ENCODE results near the gene ZNF577. TPM values are rescaled to one million over a fixed set of nuclear protein-coding genes. Genes with fewer than 3 reads are reported as not detected.

The ZNF577 gene
- total RNA-seq, 1 experiment from 2014 or later = 6.3 TPM

GRCh38 chr19:51905206-51905605 lies 17.5 kb upstream of the ZNF577 start:
- no peak for DNase-seq (ENCODE audit: unreplicated experiment)
- CTCF ChIA-PET = interaction anchor here (0.7 kb wide), 1 partner anchor 22 kb away, joined by 3 read pairs; the partner anchor contains the start of gene ZNF613
- peaks cover 16% of the 10 kb centered on the region for H3K9me3 Mint-ChIP-seq (ENCODE audit: unreplicated experiment)
- H3K27ac Mint-ChIP-seq (ENCODE audit: low read depth, unreplicated experiment) = peak overlapping the region; percentile 94
- peak overlapping the region; percentile 94 for H3K4me3 Mint-ChIP-seq (ENCODE audit: unreplicated experiment)
- peaks cover 15% of the 10 kb centered on the region for H3K36me3 Mint-ChIP-seq (ENCODE audit: insufficient read depth, unreplicated experiment)
- no TSS peak for BruUV-seq (replicated peaks)
- POLR2A ChIA-PET = no interaction called here
- TF ChIP-seq CTCF (IDR thresholded peaks at IDR 0.05; ENCODE audit: unreplicated experiment) = no peak
- intact Hi-C loops (cut with micrococcal nuclease) = no loop called here
- no peaks in the 10 kb centered on the region for H3K27me3 Mint-ChIP-seq (ENCODE audit: insufficient read depth, unreplicated experiment)
- H3K4me1 Mint-ChIP-seq (ENCODE audit: insufficient read depth, unreplicated experiment) = no peaks in the 10 kb centered on the region

- Mint-ChIP-seq H3K4me1 (ENCODE audit: insufficient read depth, unreplicated experiment) (no peaks in the 10 kb centered on the region), H3K9me3 (ENCODE audit: unreplicated experiment) (peaks cover 16% of the 10 kb centered on the region), H3K27ac (ENCODE audit: low read depth, unreplicated experiment) (peak within 1 kb of the TSS; percentile 94), H3K4me3 (ENCODE audit: unreplicated experiment) (peak within 1 kb of the TSS; percentile 94), H3K36me3 (ENCODE audit: insufficient read depth, unreplicated experiment) (peaks cover 21% of the 10 kb centered on the region), H3K27me3 (ENCODE audit: insufficient read depth, unreplicated experiment) (no peaks in the 10 kb centered on the region)
- peak; percentile 92 for DNase-seq (ENCODE audit: unreplicated experiment)
- no TSS peak for BruUV-seq (replicated peaks)
- no peak for TF ChIP-seq CTCF (IDR thresholded peaks at IDR 0.05; ENCODE audit: unreplicated experiment)
- intact Hi-C loops (cut with micrococcal nuclease) = no loop called here
- ChIA-PET CTCF (interaction anchor here (0.7 kb wide), 1 partner anchor 22 kb away, joined by 3 read pairs; the partner anchor contains the start of gene ZNF613), POLR2A (no interaction called here)
These were observed 16.8 kb upstream of the ZNF577 start, which contains the start of gene ZNF649 for GRCh38 chr19:51904331-51905165. Gene ZNF649, minus strand, starts transcription at chr19:51905017. Its CDS starts 4,910 bp downstream, at chr19:51900107.

- peaks cover 16% of the 10 kb centered on the region for H3K9me3 Mint-ChIP-seq (ENCODE audit: unreplicated experiment)
- no peak overlapping the region for H3K27ac Mint-ChIP-seq (ENCODE audit: low read depth, unreplicated experiment)
- no peaks in the 10 kb centered on the region for H3K27me3 Mint-ChIP-seq (ENCODE audit: insufficient read depth, unreplicated experiment)
- TF ChIP-seq CTCF (IDR thresholded peaks at IDR 0.05; ENCODE audit: unreplicated experiment) = no peak
- peaks cover 35% of the 10 kb centered on the region for H3K36me3 Mint-ChIP-seq (ENCODE audit: insufficient read depth, unreplicated experiment)
- ChIA-PET POLR2A (no interaction called here), CTCF (interaction anchor here (1.4 kb wide), 1 partner anchor 235 kb away, joined by 3 read pairs; no protein-coding TSS in a partner anchor)
- no TSS peak for BruUV-seq (replicated peaks)
- no peak overlapping the region for H3K4me3 Mint-ChIP-seq (ENCODE audit: unreplicated experiment)
- intact Hi-C loops (cut with micrococcal nuclease) = no loop called here
- no peak for DNase-seq (ENCODE audit: unreplicated experiment)
- H3K4me1 Mint-ChIP-seq (ENCODE audit: insufficient read depth, unreplicated experiment) = no peaks in the 10 kb centered on the region
These were observed 15.4 kb upstream of the ZNF577 start for GRCh38 chr19:51903192-51903591.

- ChIA-PET CTCF (no interaction called here), POLR2A (no interaction called here)
- Mint-ChIP-seq H3K27me3 (ENCODE audit: insufficient read depth, unreplicated experiment) (no peaks in the 10 kb centered on the region), H3K36me3 (ENCODE audit: insufficient read depth, unreplicated experiment) (peaks cover 48% of the 10 kb centered on the region), H3K9me3 (ENCODE audit: unreplicated experiment) (peaks cover 7% of the 10 kb centered on the region), H3K27ac (ENCODE audit: low read depth, unreplicated experiment) (no peak overlapping the region), H3K4me1 (ENCODE audit: insufficient read depth, unreplicated experiment) (no peaks in the 10 kb centered on the region), H3K4me3 (ENCODE audit: unreplicated experiment) (no peak overlapping the region)
- intact Hi-C loops (cut with micrococcal nuclease) = no loop called here
- DNase-seq (ENCODE audit: unreplicated experiment) = no peak
- BruUV-seq (replicated peaks) = no TSS peak
- TF ChIP-seq CTCF (IDR thresholded peaks at IDR 0.05; ENCODE audit: unreplicated experiment) = no peak
These were observed 14.1 kb upstream of the ZNF577 start for GRCh38 chr19:51901860-51902259.

All from MCF 10A (cell line).